ENCODE measurements around the gene WASHC3. TPM values are rescaled to one million over a fixed set of nuclear protein-coding genes. Genes with fewer than 3 reads are reported as not detected.

Gene WASHC3
- polyA plus RNA-seq, 1 donor (not counting 4 experiments of a cell fraction or from before 2014, with no cell fraction given): 91.0 TPM

- Histone ChIP-seq H3K4me1 (ENCODE audit: control insufficient read depth, extremely low read depth, insufficient read depth, low read length) (peaks cover 6% of the 10 kb centered on the region), H3K36me3 (ENCODE audit: control insufficient read depth in 2 of 2, extremely low read depth in 1 of 2, insufficient read depth in 2 of 2, low read length in 2 of 2) (no peaks in the 10 kb centered on the region)
Measured at GRCh38 chr12:102031852-102032251, 29.9 kb downstream of the WASHC3 start.

GRCh38 chr12:102029141-102029540 is 32.6 kb downstream of the WASHC3 start:
- no peaks in the 10 kb centered on the region for H3K79me2 ChIP-seq (ENCODE audit: control insufficient read depth, insufficient read depth, low read length)
- dilution Hi-C loops (cut with MboI; ENCODE audit: extremely low pct_ligation_motif_present, low sequenced_read_pairs): no loop called here
- DNase-seq (ENCODE audit: low read depth, low spot score) (no peak), FAIRE-seq (no peak)
- H3K4me1 ChIP-seq (ENCODE audit: control insufficient read depth, extremely low read depth, insufficient read depth, low read length): peaks cover 2% of the 10 kb centered on the region
- no peak overlapping the region for H3K4me2 ChIP-seq (ENCODE audit: control insufficient read depth, extremely low read depth, insufficient read depth, low read depth, low read length)
- no peaks in the 10 kb centered on the region for H3K36me3 ChIP-seq (ENCODE audit: control insufficient read depth in 2 of 2, extremely low read depth in 1 of 2, insufficient read depth in 2 of 2, low read length in 2 of 2)
- no peaks in the 10 kb centered on the region for H3K9me1 ChIP-seq (ENCODE audit: control insufficient read depth, extremely low read depth, insufficient read depth, low read length)
- no peaks in the 10 kb centered on the region for H3K27me3 ChIP-seq (ENCODE audit: control insufficient read depth, extremely low read depth, insufficient read depth, low read length)
- no peak overlapping the region for H3K4me3 ChIP-seq (ENCODE audit: control insufficient read depth in 2 of 3, extremely low read depth in 1 of 3, insufficient read depth in 2 of 3, low read depth in 1 of 3, low read length in 3 of 3)
- H4K20me1 ChIP-seq (ENCODE audit: control insufficient read depth, extremely low read depth, insufficient read depth, low read length): no peaks in the 10 kb centered on the region
- no peak for TF ChIP-seq EZH2 (IDR thresholded peaks at IDR 0.05; ENCODE audit: low read length)
- no peak for TF ChIP-seq CTCF (optimal IDR thresholded peaks at IDR 0.05 in 1 of 3, IDR thresholded peaks at IDR 0.05 in 1 of 3, conservative IDR thresholded peaks at IDR 0.05 in 1 of 3; ENCODE audit: extremely low read depth in 1 of 3, insufficient read depth in 2 of 3, low read length in 3 of 3)
- no peak overlapping the region for H2AFZ ChIP-seq (ENCODE audit: control insufficient read depth, low read length)
- H3K27ac ChIP-seq (ENCODE audit: control insufficient read depth, insufficient read depth, low read length): no peak overlapping the region
- H3K9ac ChIP-seq (ENCODE audit: control insufficient read depth, extremely low read depth, insufficient read depth, low read length): no peak overlapping the region
- H3K9me3 ChIP-seq (ENCODE audit: control insufficient read depth, low read depth, low read length): no peaks in the 10 kb centered on the region

More at GRCh38 chr12:102031852-102032251, 29.9 kb downstream of the WASHC3 start:
- Histone ChIP-seq H3K79me2 (ENCODE audit: control insufficient read depth, insufficient read depth, low read length) (no peaks in the 10 kb centered on the region), H3K9ac (ENCODE audit: control insufficient read depth, extremely low read depth, insufficient read depth, low read length) (no peak overlapping the region), H2AFZ (ENCODE audit: control insufficient read depth, low read length) (no peak overlapping the region), H4K20me1 (ENCODE audit: control insufficient read depth, extremely low read depth, insufficient read depth, low read length) (no peaks in the 10 kb centered on the region), H3K4me3 (ENCODE audit: control insufficient read depth in 2 of 3, extremely low read depth in 1 of 3, insufficient read depth in 2 of 3, low read depth in 1 of 3, low read length in 3 of 3) (no peak overlapping the region), H3K9me3 (ENCODE audit: control insufficient read depth, low read depth, low read length) (no peaks in the 10 kb centered on the region), H3K27me3 (ENCODE audit: control insufficient read depth, extremely low read depth, insufficient read depth, low read length) (no peaks in the 10 kb centered on the region), H3K4me2 (ENCODE audit: control insufficient read depth, extremely low read depth, insufficient read depth, low read depth, low read length) (no peak overlapping the region), H3K9me1 (ENCODE audit: control insufficient read depth, extremely low read depth, insufficient read depth, low read length) (no peaks in the 10 kb centered on the region), H3K27ac (ENCODE audit: control insufficient read depth, insufficient read depth, low read length) (no peak overlapping the region)
- dilution Hi-C loops (cut with MboI; ENCODE audit: extremely low pct_ligation_motif_present, low sequenced_read_pairs): no loop called here
- FAIRE-seq (no peak), DNase-seq (ENCODE audit: low read depth, low spot score) (no peak)
- no peak for TF ChIP-seq CTCF (optimal IDR thresholded peaks at IDR 0.05 in 1 of 3, IDR thresholded peaks at IDR 0.05 in 1 of 3, conservative IDR thresholded peaks at IDR 0.05 in 1 of 3; ENCODE audit: extremely low read depth in 1 of 3, insufficient read depth in 2 of 3, low read length in 3 of 3)
- TF ChIP-seq EZH2 (IDR thresholded peaks at IDR 0.05; ENCODE audit: low read length): no peak
